ENCODE measurements around the gene KRTAP1-4.
"Not testable (repeated sequence)": the region's sequence is repeated elsewhere in the genome, so short reads cannot be mapped to it uniquely, and the experiment has no call there.

KRTAP1-4 gene

DNA sequence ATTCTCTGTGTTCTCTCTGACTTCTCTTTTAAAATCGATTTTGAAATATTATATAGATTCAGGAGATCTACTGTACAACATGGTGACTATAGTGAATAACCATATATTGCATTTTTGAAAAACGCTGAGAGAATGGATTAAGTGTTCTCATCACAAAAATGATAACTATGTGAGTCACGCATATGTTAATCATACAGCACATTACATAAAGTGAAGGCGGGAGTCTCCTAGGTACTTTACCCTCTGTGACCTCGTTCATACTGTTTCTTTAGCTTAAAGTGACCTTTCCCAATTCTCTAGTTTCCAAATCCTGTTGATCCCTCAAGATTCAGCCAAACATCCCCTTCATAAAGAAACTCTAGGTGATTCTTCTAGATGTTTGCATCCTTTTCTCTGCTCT lies 27.2 kb downstream of the KRTAP1-4 start:
- DNase-seq, result no peak

DNA sequence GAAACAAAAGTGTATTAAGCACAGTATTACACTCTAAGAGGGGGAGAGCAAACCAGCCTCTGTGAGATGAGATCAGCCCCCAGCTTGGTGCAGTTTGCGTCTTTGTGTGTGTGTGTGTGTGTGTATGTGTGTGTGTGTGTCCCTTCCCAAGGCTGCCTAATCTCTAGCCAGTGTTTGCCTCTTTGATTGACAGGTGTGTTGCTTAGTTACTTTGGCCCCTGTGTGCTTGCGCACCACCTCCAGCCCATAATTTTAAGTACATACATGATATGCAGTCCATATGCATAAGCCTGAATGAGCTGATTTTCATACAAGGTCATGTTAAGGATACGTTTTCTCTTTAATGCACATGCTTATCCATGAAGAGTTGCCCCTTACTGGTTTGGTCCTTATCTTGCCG lies 28.2 kb downstream of the KRTAP1-4 start:
- DNase-seq, result no peak

DNA sequence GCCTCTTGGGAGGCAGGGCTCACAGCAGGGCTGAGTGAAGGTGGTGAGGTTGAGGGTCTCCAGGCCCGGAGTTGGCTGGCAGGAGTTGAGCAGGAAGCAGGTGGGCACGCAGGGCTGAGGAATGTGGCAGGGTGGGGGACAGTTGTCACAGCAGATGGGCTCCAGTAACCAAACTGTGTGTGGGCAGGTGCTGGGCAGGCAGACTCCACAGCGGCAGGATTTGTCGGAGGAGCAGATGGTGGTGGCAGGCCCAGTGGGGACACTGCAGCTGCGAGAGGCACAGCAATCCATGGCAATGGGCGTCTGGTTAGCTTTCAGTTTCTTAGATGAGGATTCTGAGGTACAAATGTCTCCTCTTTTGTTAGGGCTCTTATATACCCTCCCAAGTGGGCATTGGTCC lies 30.4 kb downstream of the KRTAP1-4 start, which contains the start of gene KRTAP3-2:
Gene KRTAP3-2, minus strand, starts transcription at position 344 of the 400 bp plus-strand sequence. Its CDS starts 53 bp downstream, at position 291.
- not testable (repeated sequence) for DNase-seq

DNA sequence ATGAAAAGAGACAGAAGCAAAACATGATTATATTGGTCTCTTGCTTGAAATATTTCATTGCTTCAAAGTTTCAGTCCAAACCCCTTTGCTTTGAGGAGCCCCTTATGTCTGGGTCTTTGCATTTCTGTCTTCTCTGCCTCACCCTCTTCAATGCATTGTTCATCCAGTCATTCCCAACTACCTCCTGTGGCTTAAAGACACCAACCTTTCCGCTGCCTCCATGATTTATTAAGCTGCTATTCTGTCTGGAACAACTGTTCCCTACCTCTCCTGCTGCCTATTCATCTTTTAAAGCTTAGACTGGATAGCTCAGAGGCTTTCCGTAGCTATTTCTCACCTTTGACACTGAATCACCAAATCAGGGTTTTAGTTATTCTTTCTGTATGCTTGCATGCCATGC lies 32.6 kb downstream of the KRTAP1-4 start:
- no peak for DNase-seq

DNA sequence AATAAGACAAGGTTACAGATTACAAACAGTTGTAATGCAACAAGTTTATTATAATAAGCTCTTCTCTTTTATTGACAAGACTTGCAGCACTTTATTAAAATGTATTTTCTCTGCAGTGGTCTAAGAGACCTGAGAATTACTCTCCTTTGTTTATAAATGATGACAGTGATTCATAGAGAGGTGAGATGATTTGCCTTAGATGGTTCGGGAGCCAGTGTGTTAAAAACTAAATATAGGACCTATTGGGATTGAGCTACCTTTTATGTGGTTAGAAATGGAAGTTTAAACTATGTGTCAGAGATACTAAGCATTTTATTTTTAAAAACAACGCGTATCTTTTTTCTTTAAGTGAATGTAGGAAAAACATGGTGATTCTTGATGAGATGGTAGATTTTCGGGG lies 33.2 kb downstream of the KRTAP1-4 start:
- DNase-seq, result no peak

DNA sequence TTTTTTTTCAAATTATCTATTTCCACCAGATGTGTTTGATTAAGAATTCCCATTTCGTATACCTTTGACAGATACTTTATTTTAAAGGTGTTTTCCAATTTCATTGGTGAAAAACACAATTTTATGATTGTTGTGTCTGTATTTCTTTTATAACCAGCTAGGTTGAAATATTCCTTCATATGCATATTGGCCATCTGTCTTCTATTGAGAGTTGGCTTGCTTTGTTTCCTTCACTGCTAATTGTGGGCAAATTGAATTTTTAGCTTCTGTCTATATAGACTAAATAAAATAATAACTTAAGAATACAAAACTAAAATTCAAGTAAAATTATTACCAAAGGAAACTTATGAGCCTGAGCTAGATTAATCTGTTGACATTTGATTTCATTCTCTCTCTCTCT lies 34.9 kb downstream of the KRTAP1-4 start:
- no peak for DNase-seq

DNA sequence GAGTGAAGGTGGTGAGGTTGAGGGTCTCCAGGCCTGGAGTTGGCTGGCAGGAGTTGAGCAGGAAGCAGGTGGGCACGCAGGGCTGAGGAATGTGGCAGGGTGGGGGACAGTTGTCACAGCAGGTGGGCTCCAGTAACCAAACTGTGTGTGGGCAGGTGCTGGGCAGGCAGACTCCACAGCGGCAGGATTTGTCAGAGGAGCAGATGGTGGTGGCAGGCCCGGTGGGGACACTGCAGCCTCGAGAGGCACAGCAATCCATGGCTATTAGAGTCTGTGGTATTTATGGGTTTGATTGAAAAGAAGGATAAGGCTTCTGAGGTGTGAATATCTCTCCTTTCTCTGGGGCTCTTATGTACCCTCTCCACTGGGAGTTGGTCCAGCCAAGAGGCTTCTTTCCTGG lies 36.2 kb downstream of the KRTAP1-4 start, which contains the start of gene KRTAP3-3:
Gene KRTAP3-3, minus strand, starts transcription at position 326 of the 400 bp plus-strand sequence. Its CDS starts 67 bp downstream, at position 259.
- DNase-seq, result peak; percentile 81 to 90

DNA sequence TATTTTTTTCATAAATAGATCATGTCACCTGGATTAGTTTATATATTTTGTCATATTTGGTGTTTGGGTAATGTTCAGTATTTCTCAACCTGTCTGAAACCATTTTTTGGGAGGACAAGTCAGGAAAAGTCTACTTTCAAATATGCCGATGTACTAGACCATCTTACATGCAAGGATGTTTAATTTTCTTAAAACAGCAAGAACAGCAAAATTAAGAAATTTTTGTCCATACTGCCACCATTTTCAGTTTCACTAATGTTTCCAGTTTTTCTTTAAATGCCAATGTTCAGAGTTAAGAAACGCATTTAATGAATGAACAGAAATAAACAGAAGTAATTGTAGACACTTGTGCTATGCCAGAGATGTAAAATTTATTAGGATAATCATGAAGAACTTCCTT lies 36.9 kb downstream of the KRTAP1-4 start:
- no peak for DNase-seq

DNA sequence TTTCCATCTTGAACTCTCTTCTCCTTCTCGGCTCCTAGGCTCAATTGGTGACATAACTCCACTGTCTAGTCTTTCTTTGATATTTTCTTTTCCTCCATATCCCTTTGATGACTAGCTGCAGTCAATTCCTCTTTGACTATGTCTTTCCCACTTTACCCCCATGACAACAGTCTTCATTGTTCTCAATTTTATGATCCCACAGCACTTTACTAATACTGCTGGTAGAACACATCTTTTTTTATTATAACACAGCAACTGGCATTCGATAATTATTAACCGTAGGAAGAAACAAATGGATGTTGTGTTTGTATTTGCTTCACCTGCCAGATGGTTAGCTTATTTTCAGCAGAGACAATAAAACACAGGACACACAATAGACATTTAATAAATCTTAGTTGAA lies 37.3 kb downstream of the KRTAP1-4 start:
- no peak for DNase-seq

DNA sequence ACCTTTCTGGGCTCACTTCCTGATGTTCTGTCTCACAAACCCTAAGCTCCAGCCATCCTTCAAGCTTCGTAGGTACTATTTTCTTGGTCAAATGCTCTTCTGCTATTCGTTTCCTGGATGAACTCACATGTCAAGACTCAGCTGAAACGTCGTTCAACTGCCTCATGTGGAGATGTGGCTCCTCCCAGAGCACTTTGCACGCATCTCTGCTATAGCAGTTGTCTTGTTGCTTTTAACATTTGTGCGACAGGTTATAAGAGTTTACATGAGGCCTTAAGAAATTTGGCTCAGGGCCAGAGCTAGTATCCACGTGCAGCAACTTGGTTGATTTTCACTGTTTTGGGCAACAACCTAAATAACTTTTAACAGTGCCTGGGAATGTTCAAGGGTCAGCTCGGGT lies 43.1 kb downstream of the KRTAP1-4 start:
- no peak for DNase-seq

DNA sequence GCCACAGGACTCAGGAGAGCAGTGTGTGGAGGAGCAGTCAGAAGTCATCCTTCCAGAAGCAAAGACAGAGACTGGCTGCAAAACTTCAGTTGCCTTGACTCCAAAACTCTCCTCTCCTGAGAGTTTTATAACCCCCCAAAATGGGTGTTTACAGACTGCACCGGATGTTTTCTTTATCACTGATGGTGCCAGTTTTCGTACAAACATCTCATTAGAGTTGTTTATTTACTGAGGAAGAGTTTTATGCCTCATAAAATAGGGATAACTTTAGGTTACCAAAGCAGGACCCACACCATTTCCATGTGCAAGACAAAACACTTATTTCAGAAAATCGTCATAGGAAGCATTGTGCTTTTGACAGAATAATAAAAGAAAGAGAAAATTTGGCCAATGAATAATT lies 45.8 kb downstream of the KRTAP1-4 start, which contains the start of gene KRT40:
Gene KRT40, minus strand, starts transcription at position 101 of the 400 bp plus-strand sequence. Its CDS starts 53 bp downstream, at position 48.
- DNase-seq, result no peak

DNA sequence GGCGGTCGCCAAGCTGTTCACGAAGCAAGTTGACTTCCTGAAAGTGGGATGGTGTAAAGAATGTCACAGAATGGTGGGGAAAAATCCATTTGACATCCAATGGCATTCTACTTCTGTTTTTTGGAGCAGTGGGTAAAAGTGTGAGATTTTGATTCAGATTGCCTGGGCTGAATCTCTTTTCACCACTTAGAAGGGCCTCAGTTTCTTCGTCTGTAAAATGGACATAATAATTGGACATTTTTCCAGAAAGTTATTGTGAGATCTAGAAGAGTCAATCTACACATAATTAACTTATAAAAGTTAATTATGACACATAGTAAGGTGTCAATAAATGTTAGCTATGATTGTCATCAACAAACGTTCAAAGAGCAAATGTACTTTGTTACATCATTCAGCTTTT lies 48.9 kb downstream of the KRTAP1-4 start:
- DNase-seq, result no peak

DNA sequence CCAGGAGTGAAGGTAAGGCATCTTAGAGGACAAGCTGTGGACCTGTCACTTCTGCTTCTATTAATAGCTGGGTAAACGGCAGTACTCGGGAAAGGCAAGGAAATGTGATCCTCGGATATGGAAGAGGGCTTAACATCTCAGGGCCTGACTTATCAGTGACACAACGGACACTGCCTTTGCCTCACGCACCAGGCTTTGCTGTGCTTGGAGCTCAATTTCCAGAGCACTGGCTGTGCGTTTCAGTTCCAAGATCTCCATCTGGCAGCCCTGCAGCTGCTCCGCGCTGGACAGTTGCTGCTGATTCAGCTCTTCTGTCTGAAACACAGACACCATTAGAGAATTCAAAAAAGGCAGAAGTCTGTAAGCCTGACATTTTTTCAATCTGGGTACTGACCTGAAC lies 49.4 kb downstream of the KRTAP1-4 start:
- DNase-seq, result no peak

DNA sequence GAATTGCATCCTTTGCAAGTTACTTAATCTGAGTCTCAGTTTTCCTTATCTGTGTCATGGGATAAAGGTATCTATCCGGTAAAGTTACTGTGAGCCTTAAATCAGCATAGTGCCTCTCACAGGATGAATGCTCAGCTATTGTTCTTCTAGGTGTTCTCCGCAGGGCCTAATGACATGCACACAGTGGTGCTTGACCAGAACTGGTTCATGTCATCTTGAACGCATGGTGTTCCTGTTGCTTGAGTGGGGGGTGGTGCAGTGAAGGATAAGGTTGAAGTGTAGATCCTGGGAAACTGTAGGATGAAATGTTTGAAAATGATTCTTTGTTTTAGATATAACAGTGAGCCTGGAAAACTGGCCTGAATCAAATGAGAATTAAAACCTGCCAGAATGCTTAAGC lies 49.9 kb downstream of the KRTAP1-4 start:
- DNase-seq, result no peak

All from NCI-H1930 (cell line).